HepG2 (cell line): ENCODE measurements around the gene RP2. TPM values are rescaled to one million over a fixed set of nuclear protein-coding genes. Genes with fewer than 3 reads are reported as not detected.

ENCODE experiments used
- ATAC-seq: fragments of 200-7000 bp; cut with Tn5 transposase; 3 replicates; pipeline ENCODE4 v1.9.1; 2020; ENCODE audit warnings: mild to moderate bottlenecking, moderate library complexity
- BruUV-seq: library from RNA; stranded (reverse); fragments of 400-500 nt; replicated peaks from 2 replicates; lab custom pipeline; 2021; lab: Mats Ljungman, UMichigan
- CTCF ChIA-PET: fragments of 300-600 bp; formaldehyde crosslinking; extraction: SDS; loops from one replicate; lab custom pipeline; 2021; ENCODE audit warnings: low total read pairs, inconsistent platforms, low intra/inter-chr PET ratio; lab: Yijun Ruan, JAX
- POLR2A ChIA-PET: fragments of 350-600 bp; sonication (Branson Sonifier 250); formaldehyde crosslinking; loops from one replicate; lab custom pipeline; 2020; ENCODE audit warnings: antibody characterized with exemption, inconsistent platforms; lab: Yijun Ruan, JAX
- DNase-seq: peaks from one replicate; pipeline ENCODE4 v3.0.0-alpha.2; 2015; ENCODE audit warnings: low spot score
- FAIRE-seq: peaks from 3 replicates; lab custom pipeline; 2011; peaks lifted over from hg19 to GRCh38; lab: Jason Lieb, UNC
- H2AFZ ChIP-seq: one replicate; pipeline ENCODE4 v1.6.1; 2011; ENCODE audit warnings: low read length, inconsistent platforms
- H3K27ac ChIP-seq: fragments of 300-600 bp; 3 replicates; pipeline ENCODE4 v1.8.0; 2011; ENCODE audit warnings: mixed run types, mild to moderate bottlenecking, mixed read lengths, low read length, inconsistent platforms; ENCODE audit not compliant: insufficient read depth; ENCODE audit errors: extremely low read length
- H3K27me3 ChIP-seq, 2 experiments: fragments of 200-600 bp in 1 of 2; 2 replicates in 1 of 2; 3 replicates in 1 of 2; pipeline versions ENCODE4 v1.6.0 to v1.8.0; 2011; ENCODE audit warnings: low read length in 2 of 2, mild to moderate bottlenecking in 2 of 2, moderate library complexity in 2 of 2, inconsistent platforms in 1 of 2; ENCODE audit not compliant: insufficient read depth in 2 of 2, control insufficient read depth in 1 of 2
- H3K36me3 ChIP-seq, 2 experiments: fragments of 200-600 bp in 1 of 2; replicated peaks in 1 of 2; 2 replicates in 1 of 2; 3 replicates in 1 of 2; pipeline versions ENCODE4 v1.5.1 to v1.8.0; 2011; ENCODE audit warnings: low read length in 2 of 2, inconsistent platforms in 1 of 2; ENCODE audit not compliant: insufficient read depth in 2 of 2, control insufficient read depth in 1 of 2
- H3K4me1 ChIP-seq: 2 replicates; pipeline ENCODE4 v1.5.1; 2012; ENCODE audit warnings: low read length, inconsistent platforms; ENCODE audit not compliant: insufficient read depth
- H3K4me2 ChIP-seq: 2 replicates; pipeline ENCODE4 v1.6.0; 2011; ENCODE audit warnings: low read depth, low read length, inconsistent platforms
- H3K4me3 ChIP-seq, 3 experiments: fragments of 200-600 bp in 1 of 3; sonication (generic), shearing (Covaris generic) in 1 of 3; replicated peaks in 1 of 3; 2 replicates each; pipeline ENCODE4 v1.5.1; 2011 to 2016; ENCODE audit warnings: low read length in 3 of 3, inconsistent platforms in 2 of 3, low read depth in 2 of 3, mild to moderate bottlenecking in 2 of 3, control low read depth in 1 of 3, mixed read lengths in 1 of 3; ENCODE audit not compliant: insufficient read depth in 1 of 3
- H3K79me2 ChIP-seq: one replicate; pipeline ENCODE4 v1.6.1; 2011; ENCODE audit warnings: low read length, inconsistent platforms; ENCODE audit not compliant: insufficient read depth
- H3K9ac ChIP-seq: 2 replicates; pipeline ENCODE4 v1.6.0; 2011; ENCODE audit warnings: mild to moderate bottlenecking, low read depth, low read length, inconsistent platforms; ENCODE audit not compliant: insufficient read depth
- H3K9me3 ChIP-seq: 2 replicates; pipeline ENCODE4 v1.5.1; 2012; ENCODE audit warnings: mild to moderate bottlenecking, low read length
- H4K20me1 ChIP-seq: 2 replicates; pipeline ENCODE4 v1.6.0; 2011; ENCODE audit warnings: inconsistent platforms, mild to moderate bottlenecking, low read length, moderate library complexity; ENCODE audit not compliant: insufficient read depth
- CCAR2 ChIP-seq: fragments of 200-400 bp; formaldehyde crosslinking; optimal IDR thresholded peaks from 2 replicates; pipeline ENCODE3; 2018; ENCODE audit warnings: low read depth, mild to moderate bottlenecking, low read length, moderate library complexity
- DPF2 ChIP-seq: sonication (generic); formaldehyde crosslinking; IDR thresholded peaks from 2 replicates; pipeline ENCODE4 v1.4.0; 2020; ENCODE audit warnings: mild to moderate bottlenecking, low read depth, missing genetic modification reagents, borderline replicate concordance
- EED ChIP-seq: sonication (generic); formaldehyde crosslinking; IDR thresholded peaks from 2 replicates; pipeline ENCODE4 v1.5.0; 2020; ENCODE audit warnings: mild to moderate bottlenecking, missing genetic modification reagents
- MAX ChIP-seq: IDR thresholded peaks from 2 replicates; pipeline ENCODE4 v1.6.1; 2012; ENCODE audit warnings: inconsistent platforms
- MIER3 ChIP-seq: IDR thresholded peaks from 2 replicates; pipeline ENCODE4 v1.6.1; 2016; ENCODE audit warnings: missing compliant biosample characterization, borderline replicate concordance
- NFIB ChIP-seq: sonication (generic); formaldehyde crosslinking; IDR thresholded peaks from 2 replicates; pipeline ENCODE4 v1.9.0; 2021; ENCODE audit warnings: missing genetic modification reagents, mild to moderate bottlenecking, borderline replicate concordance
- POLR2AphosphoS5 ChIP-seq: IDR thresholded peaks from 2 replicates; pipeline ENCODE4 v1.6.1; 2012; ENCODE audit warnings: low read depth, low read length
- RNF219 ChIP-seq: sonication (generic); formaldehyde crosslinking; IDR thresholded peaks from 2 replicates; pipeline ENCODE4 v1.5.0; 2020; ENCODE audit warnings: mild to moderate bottlenecking, missing genetic modification reagents
- SOX13 ChIP-seq, 3 experiments: fragments of 450-650 bp in 1 of 3; sonication (generic) in 1 of 3; formaldehyde crosslinking in 1 of 3; IDR thresholded peaks in 2 of 3; conservative IDR thresholded peaks in 1 of 3; 2 replicates each; pipeline versions ENCODE4 v1.5.0 to v1.6.1; 2016 to 2020; ENCODE audit warnings: antibody characterized with exemption in 1 of 3, mild to moderate bottlenecking in 1 of 3, missing compliant biosample characterization in 1 of 3, missing genetic modification reagents in 1 of 3, moderate library complexity in 1 of 3
- THAP11 ChIP-seq: IDR thresholded peaks from 2 replicates; pipeline ENCODE4 v1.6.1; 2016; ENCODE audit warnings: missing biosample characterization, missing genetic modification reagents
- THAP8 ChIP-seq: sonication (generic); formaldehyde crosslinking; IDR thresholded peaks from 2 replicates; pipeline ENCODE4 v1.5.1; 2020; ENCODE audit warnings: missing genetic modification reagents, mild to moderate bottlenecking, borderline replicate concordance
- TOPORS ChIP-seq: sonication (generic); formaldehyde crosslinking; IDR thresholded peaks from 2 replicates; pipeline ENCODE4 v1.8.0; 2023; ENCODE audit warnings: mild to moderate bottlenecking, missing genetic modification reagents
- XBP1 ChIP-seq: sonication (generic); formaldehyde crosslinking; IDR thresholded peaks from 2 replicates; pipeline ENCODE4 v1.5.0; 2020; ENCODE audit warnings: missing genetic modification reagents
- YEATS2 ChIP-seq: sonication (generic); formaldehyde crosslinking; IDR thresholded peaks from 2 replicates; pipeline ENCODE4 v1.4.0; 2020; ENCODE audit warnings: missing genetic modification reagents, borderline replicate concordance
- ZBTB34 ChIP-seq: sonication (generic); formaldehyde crosslinking; IDR thresholded peaks from 2 replicates; pipeline ENCODE4 v1.8.0; 2022; ENCODE audit warnings: mild to moderate bottlenecking, missing genetic modification reagents
- ZNF138 ChIP-seq: sonication (generic); formaldehyde crosslinking; IDR thresholded peaks from 2 replicates; pipeline ENCODE4 v1.5.0; 2020; ENCODE audit warnings: mild to moderate bottlenecking, low read depth, missing genetic modification reagents
- ZNF556 ChIP-seq: sonication (generic); formaldehyde crosslinking; IDR thresholded peaks from 2 replicates; pipeline ENCODE4 v1.4.0; 2020; ENCODE audit warnings: mild to moderate bottlenecking, missing genetic modification reagents, borderline replicate concordance
- ZNF782 ChIP-seq: sonication (generic); formaldehyde crosslinking; IDR thresholded peaks from 2 replicates; pipeline ENCODE4 v1.4.0; 2020; ENCODE audit warnings: missing genetic modification reagents, mild to moderate bottlenecking, borderline replicate concordance
- WGBS: methylation state at CpG from one replicate; pipeline ENCODE4 v1.1.6; 2017; ENCODE audit warnings: low lambda C conversion rate; 5-methylcytosine and 5-hydroxymethylcytosine counted together
- in situ Hi-C: cut with HindIII; loops from 2 replicates; pipeline ENCODE4 v1.10.0; 2017; ENCODE audit warnings: low pct_unique_long_range_greater_than_20kb; ENCODE audit not compliant: extremely low pct_ligation_motif_present
- intact Hi-C: fragments of 100-400 bp; cut with micrococcal nuclease; formaldehyde crosslinking; loops from one replicate; pipeline ENCODE4 v1.10.0; 2022; ENCODE audit not compliant: unreplicated experiment
- polyA plus RNA-seq, 8 experiments: library from polyadenylated mRNA; depleted of rRNA in 3 of 8; stranded (reverse) in 7 of 8; unstranded in 1 of 8; fragments of >200 nt; fragmentation: Illumina TruSeq in 4 of 8; extraction: Trizol in 4 of 8; gene quantifications; 2 replicates each; pipeline versions ENCODE4 v1.2.1 to v1.2.3, GENCODE V29; 2011 to 2016; ENCODE audit warnings: low read depth in 4 of 8, missing spikeins in 1 of 8, mixed read lengths in 1 of 8; ENCODE audit not compliant: insufficient read depth in 1 of 8
- total RNA-seq, 5 experiments: library from RNA; depleted of rRNA; stranded (reverse); fragments of >200 nt; fragmentation: Illumina TruSeq; extraction: Trizol; gene quantifications; 2 replicates each; pipeline ENCODE4 v1.2.3, GENCODE V29; 2016; ENCODE audit warnings: low read depth in 1 of 5
- TF ChIP-seq, protein P1 (sequence below): sonication (generic); formaldehyde crosslinking; IDR thresholded peaks from 2 replicates; pipeline ENCODE4 v1.5.0; 2020; ENCODE audit warnings: mild to moderate bottlenecking, missing genetic modification reagents

RP2 gene
- total and polyA plus RNA-seq, 2 of the 13 experiments (the other 11 are each of a cell fraction or from before 2014, with no cell fraction given), result 5.0 to 9.9 TPM

- TF ChIP-seq, protein P1, sequence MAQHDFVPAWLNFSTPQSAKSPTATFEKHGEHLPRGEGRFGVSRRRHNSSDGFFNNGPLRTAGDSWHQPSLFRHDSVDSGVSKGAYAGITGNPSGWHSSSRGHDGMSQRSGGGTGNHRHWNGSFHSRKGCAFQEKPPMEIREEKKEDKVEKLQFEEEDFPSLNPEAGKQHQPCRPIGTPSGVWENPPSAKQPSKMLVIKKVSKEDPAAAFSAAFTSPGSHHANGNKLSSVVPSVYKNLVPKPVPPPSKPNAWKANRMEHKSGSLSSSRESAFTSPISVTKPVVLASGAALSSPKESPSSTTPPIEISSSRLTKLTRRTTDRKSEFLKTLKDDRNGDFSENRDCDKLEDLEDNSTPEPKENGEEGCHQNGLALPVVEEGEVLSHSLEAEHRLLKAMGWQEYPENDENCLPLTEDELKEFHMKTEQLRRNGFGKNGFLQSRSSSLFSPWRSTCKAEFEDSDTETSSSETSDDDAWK (CRISPR knock-in tag), result no peak
- no peak for TF ChIP-seq RNF219
Measured at GRCh38 chrX:46882266-46882665, 45.4 kb downstream of the RP2 start (continued).

GRCh38 chrX:46884799-46885198 is 48.0 kb downstream of the RP2 start:
- Histone ChIP-seq H3K27me3 (no peaks in the 10 kb centered on the region), H3K4me1 (no peaks in the 10 kb centered on the region), H3K9me3 (no peaks in the 10 kb centered on the region), H3K27ac (no peak overlapping the region), H3K9ac (no peak overlapping the region), H2AFZ (no peak overlapping the region), H3K4me2 (no peak overlapping the region), H3K4me3 (no peak overlapping the region), H3K79me2 (no peaks in the 10 kb centered on the region), H3K36me3 (no peaks in the 10 kb centered on the region), H4K20me1 (no peaks in the 10 kb centered on the region)
- no TSS peak for BruUV-seq
- DNase-seq, result no peak
- no peak for ATAC-seq
- ChIA-PET CTCF (no interaction called here), POLR2A (no interaction called here)
- in situ Hi-C loops (no loop called here), intact Hi-C loops (no loop called here)
- no peak for FAIRE-seq
- 95% methylated on average over 3 of the region's 3 CpGs for WGBS
- TF ChIP-seq DPF2 (CRISPR knock-in tag), result no peak
- TF ChIP-seq MAX, result no peak
- no peak for TF ChIP-seq ZNF556
- TF ChIP-seq THAP11 (CRISPR knock-in tag), result no peak
- no peak for TF ChIP-seq NFIB (CRISPR knock-in tag)
- TF ChIP-seq XBP1 (CRISPR knock-in tag), result no peak
- TF ChIP-seq ZBTB34, result no peak
- no peak for TF ChIP-seq MIER3 (CRISPR knock-in tag)
- TF ChIP-seq EED (CRISPR knock-in tag), result no peak
- TF ChIP-seq SOX13 (IDR thresholded peaks at IDR 0.05), result no peak
- TF ChIP-seq SOX13 (CRISPR knock-in tag; conservative IDR thresholded peaks at IDR 0.05 in 1 of 2, IDR thresholded peaks at IDR 0.05 in 1 of 2), result no peak
- no peak for TF ChIP-seq YEATS2
- no peak for TF ChIP-seq POLR2AphosphoS5
- TF ChIP-seq CCAR2, result no peak
- no peak for TF ChIP-seq ZNF782 (CRISPR knock-in tag)
- no peak for TF ChIP-seq ZNF138 (CRISPR knock-in tag)
- TF ChIP-seq TOPORS (CRISPR knock-in tag), result no peak
- no peak for TF ChIP-seq THAP8 (CRISPR knock-in tag)
